Measurements from ENCODE around the gene HSPA2. TPM values are rescaled to one million over a fixed set of nuclear protein-coding genes. Genes with fewer than 3 reads are reported as not detected.

HSPA2 gene
- total RNA-seq, 4 donors from 2014 or later, result 138 to 388 (median 225) TPM

- H3K4me1 ChIP-seq, result peaks cover 0 to 26% (median 0%) of the 10 kb centered on the region in 3 donors
- 0% methylated on average over 1 of the region's 73 CpGs; no CpG with 5 or more reads in 1 of the 2 donors for WGBS, 2 donors (ENCODE audit: low coverage in 1 of 2)
- peaks cover 0 to 4% of the 10 kb centered on the region in 2 donors for H3K36me3 ChIP-seq
- TF ChIP-seq POLR2A (IDR thresholded peaks at IDR 0.05) (no peak), EP300 (IDR thresholded peaks at IDR 0.05) (no peak), POLR2AphosphoS5 (IDR thresholded peaks at IDR 0.05) (peak; percentile 57), CTCF (IDR thresholded peaks at IDR 0.05) (peak in 3 of 4 experiments; percentile 14 to 43 (median 39))
- peaks cover 5% of the 10 kb centered on the region for H3K27me3 ChIP-seq
- peak overlapping the region; percentile 47 to 93 (median 90) for H3K27ac ChIP-seq
- H3K4me3 ChIP-seq, result peak overlapping the region; percentile 69
- H3K9me3 ChIP-seq, result peaks cover 0 to 5% (median 0%) of the 10 kb centered on the region in 3 donors
- ATAC-seq, result no peak
Measured at GRCh38 chr14:64541261-64541971, 875 bp downstream of the HSPA2 start.

- H3K27ac ChIP-seq, result peak overlapping the region; percentile 25 to 93 (median 90)
- no peak for ATAC-seq
Measured at GRCh38 chr14:64541972-64542835, 1.7 kb downstream of the HSPA2 start.

GRCh38 chr14:64542836-64543201, 2.3 kb downstream of the HSPA2 start:
- Histone ChIP-seq H3K27me3 (peaks cover 5% of the 10 kb centered on the region), H3K36me3 (peaks cover 0 to 15% of the 10 kb centered on the region in 2 donors), H3K4me3 (peak overlapping the region; percentile 69), H3K27ac (peak overlapping the region in 3 of 4 donors; percentile 25 to 93 (median 90)), H3K9me3 (peaks cover 0 to 5% (median 0%) of the 10 kb centered on the region in 3 donors), H3K4me1 (peaks cover 0 to 26% (median 0%) of the 10 kb centered on the region in 3 donors)
- no peak for ATAC-seq
- 24 to 38% methylated on average over 4 of the region's 4 CpGs for WGBS, 2 donors (ENCODE audit: low coverage in 1 of 2)
- TF ChIP-seq EP300 (IDR thresholded peaks at IDR 0.05) (no peak), POLR2A (IDR thresholded peaks at IDR 0.05) (no peak), CTCF (IDR thresholded peaks at IDR 0.05) (no peak), POLR2AphosphoS5 (IDR thresholded peaks at IDR 0.05) (no peak)

More at GRCh38 chr14:64541972-64542835, 1.7 kb downstream of the HSPA2 start:
- H3K9me3 ChIP-seq, result peaks cover 0 to 5% (median 0%) of the 10 kb centered on the region in 3 donors
- peak overlapping the region; percentile 69 for H3K4me3 ChIP-seq
- peaks cover 5% of the 10 kb centered on the region for H3K27me3 ChIP-seq
- peaks cover 0 to 26% (median 0%) of the 10 kb centered on the region in 3 donors for H3K4me1 ChIP-seq
- TF ChIP-seq POLR2AphosphoS5 (IDR thresholded peaks at IDR 0.05) (no peak), CTCF (IDR thresholded peaks at IDR 0.05) (no peak), EP300 (IDR thresholded peaks at IDR 0.05) (no peak), POLR2A (IDR thresholded peaks at IDR 0.05) (no peak)
- 15 to 17% methylated on average over 11 to 29 of the region's 61 CpGs for WGBS, 2 donors (ENCODE audit: low coverage in 1 of 2)
- H3K36me3 ChIP-seq, result peaks cover 0 to 12% of the 10 kb centered on the region in 2 donors

GRCh38 chr14:64544607-64545312, 4.2 kb downstream of the HSPA2 start:
- no peak for TF ChIP-seq CTCF (IDR thresholded peaks at IDR 0.05)
- TF ChIP-seq EP300 (IDR thresholded peaks at IDR 0.05), result no peak
- TF ChIP-seq POLR2AphosphoS5 (IDR thresholded peaks at IDR 0.05), result no peak
- no peak for TF ChIP-seq POLR2A (IDR thresholded peaks at IDR 0.05)
- no peak for ATAC-seq
- H3K27ac ChIP-seq, result peak overlapping the region in 3 of 4 donors; percentile 21 to 90 (median 26)

More at GRCh38 chr14:64544607-64545312, 4.2 kb downstream of the HSPA2 start:
- Histone ChIP-seq H3K9me3 (peaks cover 0 to 5% (median 0%) of the 10 kb centered on the region in 3 donors), H3K4me1 (peaks cover 0 to 28% (median 6%) of the 10 kb centered on the region in 3 donors), H3K27me3 (peaks cover 5% of the 10 kb centered on the region), H3K36me3 (peaks cover 0 to 15% of the 10 kb centered on the region in 2 donors), H3K4me3 (peak overlapping the region; percentile 69)
- 35 to 70% methylated on average over 4 to 5 of the region's 5 CpGs for WGBS, 2 donors (ENCODE audit: low coverage in 1 of 2)

Measured in gastroesophageal sphincter (tissue), 4 donors.